HEK293T (cell line): ENCODE data around the gene NEO1.

Experiments used
- ARNT ChIP-seq: fragments of 450-650 bp; IDR thresholded peaks from 2 replicates; pipeline ENCODE4 v1.6.1; 2017; ENCODE audit warnings: mild to moderate bottlenecking
- BHLHE40 ChIP-seq: fragments of 450-650 bp; IDR thresholded peaks from 2 replicates; pipeline ENCODE4 v1.6.1; 2016; ENCODE audit warnings: mild to moderate bottlenecking, moderate library complexity, borderline replicate concordance
- CTBP1 ChIP-seq: fragments of 450-650 bp; IDR thresholded peaks from 2 replicates; pipeline ENCODE4 v1.6.1; 2016; ENCODE audit warnings: borderline replicate concordance
- FOXK2 ChIP-seq: fragments of 450-650 bp; IDR thresholded peaks from 2 replicates; pipeline ENCODE4 v1.6.1; 2016; ENCODE audit warnings: mild to moderate bottlenecking
- FOXM1 ChIP-seq: fragments of 450-650 bp; IDR thresholded peaks from 2 replicates; pipeline ENCODE4 v1.6.1; 2017; ENCODE audit warnings: mild to moderate bottlenecking, borderline replicate concordance
- HDGF ChIP-seq: fragments of 450-650 bp; IDR thresholded peaks from 2 replicates; pipeline ENCODE4 v1.6.1; 2017; ENCODE audit warnings: antibody characterized with exemption, borderline replicate concordance
- NFRKB ChIP-seq: fragments of 450-650 bp; IDR thresholded peaks from 2 replicates; pipeline ENCODE4 v1.6.1; 2016; ENCODE audit warnings: mild to moderate bottlenecking, moderate library complexity
- SP1 ChIP-seq: fragments of 450-650 bp; IDR thresholded peaks from 2 replicates; pipeline ENCODE4 v1.6.1; 2017
- SUZ12 ChIP-seq: fragments of 450-650 bp; IDR thresholded peaks from 2 replicates; pipeline ENCODE4 v1.6.1; 2016; ENCODE audit warnings: mild to moderate bottlenecking
- TARDBP ChIP-seq: fragments of 450-650 bp; IDR thresholded peaks from 2 replicates; pipeline ENCODE4 v1.6.1; 2016
- ZNF384 ChIP-seq: fragments of 450-650 bp; IDR thresholded peaks from 2 replicates; pipeline ENCODE4 v1.6.1; 2016

GRCh38 chr15:73019154-73019553 is 33.1 kb upstream of the NEO1 start:
- TF ChIP-seq BHLHE40, result no peak
- no peak for TF ChIP-seq ZNF384
- no peak for TF ChIP-seq TARDBP
- no peak for TF ChIP-seq ARNT
- no peak for TF ChIP-seq SP1
- TF ChIP-seq SUZ12, result no peak
- TF ChIP-seq FOXM1, result no peak
- no peak for TF ChIP-seq CTBP1
- TF ChIP-seq FOXK2, result no peak
- no peak for TF ChIP-seq NFRKB
- TF ChIP-seq HDGF, result no peak
